H1 (cell line): ENCODE data around the gene KCNQ1. TPM values are rescaled to one million over a fixed set of nuclear protein-coding genes. Genes with fewer than 3 reads are reported as not detected.

Experiments used
- ATF2 ChIP-seq: IDR thresholded peaks from 2 replicates; pipeline ENCODE4 v1.6.1; 2012; ENCODE audit warnings: low read length, inconsistent platforms
- BACH1 ChIP-seq: IDR thresholded peaks from 2 replicates; pipeline ENCODE4 v1.6.1; 2012; ENCODE audit warnings: low read length, improper control_type of control experiment
- CTBP2 ChIP-seq: IDR thresholded peaks from 2 replicates; pipeline ENCODE4 v1.7.0; 2011; ENCODE audit warnings: borderline replicate concordance, mild to moderate bottlenecking, moderate library complexity, mixed read lengths, low read length; ENCODE audit not compliant: insufficient read depth, insufficient read length
- NANOG ChIP-seq: IDR thresholded peaks from 2 replicates; pipeline ENCODE4 v1.6.1; 2011; ENCODE audit warnings: low read length, low read depth, mild to moderate bottlenecking, inconsistent platforms; ENCODE audit not compliant: insufficient read depth, poor library complexity, severe bottlenecking
- polyA plus RNA-seq, 7 experiments: library from polyadenylated mRNA; depleted of rRNA in 3 of 7; stranded (reverse) in 5 of 7; unstranded in 2 of 7; fragments of >200 nt in 5 of 7; fragments of 200-250 nt in 2 of 7; gene quantifications; 1 replicate in 5 of 7; 2 replicates in 1 of 7; 4 replicates in 1 of 7; pipeline versions ENCODE4 v1.2.1 to v1.2.3, GENCODE V29; 2011 to 2013; ENCODE audit warnings: missing spikeins in 2 of 7, mixed read lengths in 2 of 7
- total RNA-seq: library from RNA; stranded (reverse); fragmentation: NEBNext Ultra II Directional; extraction: Animal tissue kit (Norgen Biotek cat#: 25700); gene quantifications from 2 replicates; pipeline ENCODE4 v1.2.1, GENCODE V29; 2021

Gene KCNQ1
- total and polyA plus RNA-seq, 2 of the 8 experiments (the other 6 are each of a cell fraction or from before 2014, with no cell fraction given) = 1.9 to 2.0 TPM

DNA sequence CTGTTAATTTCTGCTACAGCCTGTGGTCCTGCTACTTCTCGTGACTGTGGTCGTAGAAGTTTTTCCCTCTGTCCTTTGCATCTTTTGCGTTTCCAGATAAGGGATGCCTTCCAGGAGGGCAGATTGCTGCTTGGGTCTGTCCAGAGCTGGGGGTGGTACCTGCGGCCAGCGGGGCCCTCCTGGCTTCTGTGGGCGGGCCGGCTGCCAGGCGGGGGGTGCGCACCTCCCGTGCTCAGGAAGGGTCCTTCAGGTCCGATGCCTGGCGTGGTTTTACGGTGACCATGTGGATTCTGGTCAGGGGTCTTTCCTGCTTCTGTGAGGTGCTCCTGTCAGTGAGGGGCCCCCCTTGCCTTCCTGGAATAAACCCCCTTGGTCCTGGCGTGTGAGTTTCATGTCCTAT is 84.8 kb downstream of the KCNQ1 start (continued):
- TF ChIP-seq CTBP2 = no peak
- TF ChIP-seq ATF2 = no peak
- no peak for TF ChIP-seq NANOG
- no peak for TF ChIP-seq BACH1
